Measurements from ENCODE around the gene MARCHF3.
A peak's percentile ranks its signal among the peaks of the same experiment; 100 is the strongest.
"Not testable (repeated sequence)": the region's sequence is repeated elsewhere in the genome, so short reads cannot be mapped to it uniquely, and the experiment has no call there.

Gene MARCHF3

DNA sequence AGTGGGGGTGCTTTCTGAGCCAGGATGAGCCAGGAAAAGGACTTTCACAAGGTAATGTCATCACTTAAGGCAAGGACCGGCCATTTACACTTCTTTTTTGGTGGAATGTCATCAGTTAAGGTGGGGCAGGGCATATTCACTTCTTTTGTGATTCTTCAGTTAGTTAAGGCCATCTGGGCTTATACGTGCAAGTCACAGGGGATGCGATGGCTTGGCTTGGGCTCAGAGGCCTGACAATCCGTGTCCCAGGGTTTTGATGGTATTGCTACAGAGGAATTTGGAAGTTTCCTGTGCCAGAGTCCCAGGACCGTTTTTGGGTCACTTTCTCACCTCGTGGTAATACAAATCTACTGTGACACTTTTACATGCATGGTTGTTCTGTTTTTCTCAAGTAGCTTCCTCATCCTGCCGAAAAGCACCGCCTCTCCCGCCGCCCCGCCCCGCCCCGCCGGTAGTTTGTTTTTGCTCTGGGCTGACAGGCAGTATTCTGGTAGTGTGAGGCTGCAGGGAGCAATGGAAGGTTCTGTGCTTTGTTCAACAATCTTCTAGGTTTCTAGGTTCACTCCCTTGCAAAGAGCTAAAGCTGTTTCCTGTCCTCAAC, 184.8 kb downstream of the MARCHF3 start:
- not testable (repeated sequence) for DNase-seq

DNA sequence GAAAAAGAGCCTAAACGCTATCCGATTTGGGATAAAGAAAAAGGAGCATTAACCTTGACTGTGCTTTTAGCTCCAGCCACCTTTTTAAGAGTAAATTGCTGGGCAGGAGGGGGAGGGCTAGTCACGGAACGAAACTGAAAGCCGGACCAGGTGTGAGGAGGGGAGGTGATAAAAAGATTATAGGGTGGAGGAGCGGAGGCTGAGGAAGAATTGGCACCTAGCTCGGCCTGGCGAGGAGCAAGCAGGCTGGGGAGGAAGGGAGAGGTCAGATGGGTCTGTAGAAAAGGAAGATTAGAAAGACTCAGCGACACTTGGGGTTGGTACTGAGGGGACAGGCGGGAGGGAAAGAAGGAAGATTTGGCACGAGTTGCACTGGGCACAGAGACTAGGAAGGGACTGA, 187.0 kb downstream of the MARCHF3 start:
- not testable (repeated sequence) for DNase-seq

DNA sequence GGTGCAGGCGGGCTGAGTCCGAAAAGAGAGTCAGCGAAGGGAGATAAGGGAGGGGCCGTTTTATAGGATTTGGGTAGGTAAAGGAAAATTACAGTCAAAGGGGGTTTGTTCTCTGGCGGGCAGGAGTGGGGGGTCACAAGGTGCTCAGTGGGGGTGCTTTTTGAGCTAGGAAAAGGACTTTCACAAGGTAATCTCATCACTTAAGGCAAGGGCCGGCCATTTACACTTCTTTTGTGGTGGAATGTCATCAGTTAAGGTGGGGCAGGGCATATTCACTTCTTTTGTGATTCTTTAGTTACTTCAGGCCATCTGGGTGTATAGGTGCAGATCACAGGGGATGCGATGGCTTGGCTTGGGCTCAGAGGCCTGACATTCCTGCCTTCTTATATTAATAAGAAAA, 191.0 kb downstream of the MARCHF3 start:
- DNase-seq: not testable (repeated sequence)

DNA sequence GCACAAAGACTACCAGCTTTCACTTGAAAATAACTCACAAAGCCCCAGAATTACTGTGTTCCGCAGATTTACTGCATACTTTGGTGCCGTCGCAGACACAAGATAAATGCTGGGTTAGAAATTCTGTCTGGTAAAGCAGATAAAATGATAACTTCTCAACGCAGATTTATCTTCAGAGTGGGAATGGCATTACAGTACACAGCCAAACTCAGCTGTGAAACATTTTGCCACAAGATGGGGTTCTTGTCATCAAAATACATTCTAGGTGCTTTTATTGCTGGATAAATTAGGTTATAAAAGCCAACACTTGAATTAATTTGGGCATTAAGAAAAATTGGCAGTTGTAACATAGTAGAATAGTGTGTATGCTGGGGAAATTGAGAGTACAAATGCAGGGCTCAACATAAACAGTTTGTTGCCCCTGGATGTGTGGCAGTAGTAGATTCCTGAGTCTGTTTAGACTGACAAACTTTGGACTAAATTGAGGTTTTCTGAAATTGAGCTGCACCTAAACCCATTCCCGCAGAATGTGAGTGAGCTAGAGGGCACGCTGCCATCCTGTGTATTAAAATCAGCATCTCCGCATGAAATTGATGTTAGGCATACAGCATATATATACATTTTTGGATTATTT, 192.3 kb downstream of the MARCHF3 start:
- no peak for DNase-seq

DNA sequence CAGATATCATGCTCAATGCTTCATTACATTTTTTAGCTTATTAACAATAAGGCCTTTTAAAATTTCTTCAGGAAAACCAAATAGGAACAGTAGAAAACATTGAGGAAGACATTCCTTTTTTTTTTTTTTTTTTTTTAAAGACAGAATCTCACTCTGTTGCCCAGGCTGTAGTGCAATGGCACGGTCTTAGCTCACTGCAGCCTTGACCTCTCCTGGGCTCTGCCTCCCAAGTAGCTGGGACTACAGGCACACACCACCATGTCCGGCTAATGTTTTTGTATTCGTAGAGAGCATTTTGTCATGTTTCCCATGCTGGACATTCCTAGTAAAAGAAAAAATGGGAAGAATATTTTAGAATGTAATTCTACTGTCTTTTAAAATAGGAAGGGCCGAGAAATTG, 193.1 kb downstream of the MARCHF3 start:
- DNase-seq: no peak

DNA sequence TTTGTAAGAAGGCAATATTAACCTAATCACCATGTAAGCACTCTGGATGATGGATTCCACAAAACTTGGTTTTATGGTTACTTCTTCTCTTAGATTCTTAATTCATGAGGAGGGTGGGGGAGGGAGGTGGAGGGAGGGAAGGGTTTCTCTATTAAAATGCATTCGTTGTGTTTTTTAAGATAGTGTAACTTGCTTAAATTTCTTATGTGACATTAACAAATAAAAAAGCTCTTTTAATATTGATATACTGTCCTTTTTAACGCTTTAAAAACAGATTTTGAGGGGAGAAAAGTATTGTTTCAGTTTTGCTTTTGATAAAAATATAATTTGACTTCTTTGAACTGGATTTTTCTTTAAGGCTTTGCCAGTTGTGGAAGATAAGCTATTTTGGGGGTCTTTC, 193.6 kb downstream of the MARCHF3 start:
- no peak for DNase-seq

DNA sequence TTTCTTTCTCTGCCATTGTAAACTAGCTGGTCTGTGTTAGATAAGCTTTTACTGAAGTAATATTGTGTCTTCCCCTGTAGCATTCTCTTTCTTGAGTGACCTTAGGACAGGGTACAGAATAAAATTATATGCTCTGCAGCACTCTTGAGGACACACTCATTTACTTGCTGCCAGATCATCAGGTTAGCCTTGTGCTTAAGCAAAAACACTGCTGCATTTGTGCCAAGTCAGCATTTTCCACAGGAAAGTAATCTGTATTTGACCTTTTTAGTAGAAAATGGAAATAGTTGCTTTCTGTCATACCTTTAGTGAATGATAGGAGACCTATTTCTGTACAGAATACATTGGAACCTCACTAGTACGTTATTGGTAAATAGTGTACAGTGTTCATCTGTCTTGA, 199.2 kb downstream of the MARCHF3 start:
- no peak for DNase-seq

DNA sequence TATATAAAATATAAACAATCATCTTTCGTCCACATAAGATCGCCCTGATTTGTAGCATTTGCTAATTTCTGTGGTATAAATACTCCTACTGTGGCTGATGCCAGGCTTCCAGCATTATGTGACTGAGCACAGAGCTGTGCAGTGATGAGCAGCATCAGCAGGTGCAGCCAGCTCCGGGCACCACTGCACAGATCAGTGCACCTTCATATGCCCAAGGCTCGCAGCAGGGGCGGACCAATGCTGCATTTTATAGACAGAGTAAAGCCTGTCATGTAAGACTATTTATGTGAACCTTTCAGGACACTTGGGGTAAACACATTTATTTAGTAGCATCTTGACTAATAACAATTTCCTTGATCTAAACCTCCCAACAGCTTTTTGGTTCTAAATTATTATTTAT, 200.3 kb downstream of the MARCHF3 start:
- DNase-seq: no peak

DNA sequence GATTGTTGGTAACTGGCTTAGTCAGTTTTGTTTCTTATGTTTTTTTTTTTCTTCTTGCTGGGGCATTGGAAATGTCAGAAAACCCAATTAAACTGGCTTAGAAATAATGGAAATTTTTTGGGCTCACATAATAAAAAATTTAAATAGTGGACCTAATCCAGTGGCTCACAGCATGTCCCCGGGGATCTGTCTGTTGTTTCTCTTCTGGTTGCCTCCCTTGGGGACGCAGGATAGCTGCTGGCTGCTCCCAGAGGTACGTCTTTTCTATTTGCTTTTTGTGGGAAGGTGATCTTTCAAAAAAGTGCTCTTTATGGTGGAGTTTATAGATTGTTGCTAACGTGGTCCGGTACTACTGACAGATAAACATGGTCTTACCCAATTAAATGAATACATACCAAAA, 201.3 kb downstream of the MARCHF3 start:
- DNase-seq: no peak

DNA sequence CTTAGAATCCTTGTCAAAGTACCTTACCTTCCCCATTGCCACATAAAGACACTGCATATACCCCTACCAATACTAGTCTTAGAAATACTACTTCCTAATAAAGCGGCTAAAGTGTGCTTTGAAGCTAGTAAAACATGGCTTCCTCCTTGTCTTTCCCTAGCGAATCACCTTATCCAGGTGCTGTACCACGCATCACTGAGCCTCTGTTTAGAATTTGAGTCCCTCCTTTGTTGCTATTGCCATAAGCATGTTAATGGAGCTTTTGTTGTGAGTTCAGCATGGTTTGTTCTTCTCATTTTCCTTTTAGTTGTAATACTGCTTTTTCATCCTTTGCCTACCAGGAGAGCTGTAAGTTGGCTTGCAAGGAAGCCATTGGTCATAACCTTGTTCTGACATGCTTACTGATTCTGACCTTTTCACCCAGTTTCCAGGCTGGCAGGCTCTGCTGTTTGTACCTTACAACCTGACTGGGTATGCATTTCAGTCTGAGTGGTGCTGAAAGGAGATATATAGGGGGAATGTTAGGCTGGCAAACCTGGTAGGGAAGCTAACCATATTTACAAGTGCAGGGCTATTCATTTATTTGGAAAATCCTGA, 203.6 kb downstream of the MARCHF3 start:
- no peak for DNase-seq

DNA sequence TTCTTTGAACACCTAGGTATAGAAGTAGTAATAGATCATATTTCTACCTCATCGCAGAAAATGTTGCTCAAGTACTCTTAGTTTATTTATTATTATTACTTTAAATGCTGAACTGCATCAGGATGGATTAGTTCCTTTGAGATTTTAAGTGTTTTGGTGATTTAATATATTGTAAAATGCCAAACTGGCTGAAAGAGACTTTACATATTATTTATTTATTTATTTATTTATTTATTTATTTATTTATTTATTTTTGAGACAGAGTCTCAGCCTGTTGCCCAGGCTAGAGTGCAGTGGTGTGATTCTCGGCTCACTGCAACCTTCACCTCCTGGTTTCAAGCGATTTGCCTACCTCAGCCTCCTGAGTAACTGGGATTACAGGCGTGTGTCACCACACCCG, 211.1 kb downstream of the MARCHF3 start:
- no peak for DNase-seq

DNA sequence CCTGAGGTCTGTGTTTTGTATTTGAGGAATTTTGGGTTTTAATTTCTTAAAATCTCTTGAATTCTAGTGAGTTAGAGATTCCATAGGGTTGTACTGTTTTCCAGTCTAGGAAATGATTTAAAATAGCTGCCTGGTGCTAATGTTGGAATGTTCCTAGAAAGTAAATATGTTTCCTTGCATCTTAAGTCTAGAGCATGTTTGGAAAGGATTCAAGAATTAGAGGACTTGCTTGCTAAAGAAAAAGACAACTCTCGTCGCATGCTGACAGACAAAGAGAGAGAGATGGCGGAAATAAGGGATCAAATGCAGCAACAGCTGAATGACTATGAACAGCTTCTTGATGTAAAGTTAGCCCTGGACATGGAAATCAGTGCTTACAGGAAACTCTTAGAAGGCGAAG, 211.6 kb downstream of the MARCHF3 start:
- DNase-seq: peak; percentile 11

Data from fibroblast of skin of back (primary cell).